Right forelimb (tissue), 1 donor: Measurements from ENCODE around the gene IPCEF1.

Experiments used
- DNase-seq: peaks from one replicate; pipeline ENCODE4 v3.0.0-alpha.2; 2018

IPCEF1 gene

GRCh38 chr6:154289818-154290508 is 66.6 kb downstream of the IPCEF1 start:
- no peak for DNase-seq

GRCh38 chr6:154285826-154286225 is 70.8 kb downstream of the IPCEF1 start:
- no peak for DNase-seq

GRCh38 chr6:154284313-154284853 is 72.2 kb downstream of the IPCEF1 start:
- no peak for DNase-seq

- DNase-seq = no peak
Measured at GRCh38 chr6:154280521-154280920, 76.1 kb downstream of the IPCEF1 start.

GRCh38 chr6:154277629-154278017 is 79.0 kb downstream of the IPCEF1 start:
- no peak for DNase-seq

GRCh38 chr6:154276810-154277628 is 79.6 kb downstream of the IPCEF1 start:
- no peak for DNase-seq

- DNase-seq = no peak
Measured at GRCh38 chr6:154274168-154274567, 82.4 kb downstream of the IPCEF1 start.

GRCh38 chr6:154268486-154268885 is 88.1 kb downstream of the IPCEF1 start:
- no peak for DNase-seq

- no peak for DNase-seq
Measured at GRCh38 chr6:154267508-154268106, 89.0 kb downstream of the IPCEF1 start.

- DNase-seq = no peak
Measured at GRCh38 chr6:154266560-154267099, 90.0 kb downstream of the IPCEF1 start.

- DNase-seq = no peak
Measured at GRCh38 chr6:154261688-154262397, 94.8 kb downstream of the IPCEF1 start.

GRCh38 chr6:154258064-154258757 is 98.4 kb downstream of the IPCEF1 start:
- no peak for DNase-seq

GRCh38 chr6:154257067-154257466 is 99.5 kb downstream of the IPCEF1 start:
- no peak for DNase-seq

GRCh38 chr6:154252678-154253077 is 103.9 kb downstream of the IPCEF1 start:
- DNase-seq = no peak

GRCh38 chr6:154251116-154251515 is 105.5 kb downstream of the IPCEF1 start:
- DNase-seq = no peak

- DNase-seq = no peak
Measured at GRCh38 chr6:154249499-154250298, 106.9 kb downstream of the IPCEF1 start.

GRCh38 chr6:154247119-154247861 is 109.3 kb downstream of the IPCEF1 start:
- no peak for DNase-seq

GRCh38 chr6:154246723-154247118 is 109.9 kb downstream of the IPCEF1 start:
- no peak for DNase-seq

- no peak for DNase-seq
Measured at GRCh38 chr6:154245506-154245905, 111.1 kb downstream of the IPCEF1 start.
